GM18505 (cell line): Measurements from ENCODE around the gene MICAL3.
"Not testable (repeated sequence)": the region's sequence is repeated elsewhere in the genome, so short reads cannot be mapped to it uniquely, and the experiment has no call there.

ENCODE experiments used
- ATAC-seq: cut with Tn5 transposase; IDR thresholded peaks from one replicate; pipeline ENCODE4 v1.9.1; 2021; ENCODE audit not compliant: unreplicated experiment
- POLR2A ChIP-seq: IDR thresholded peaks from 4 replicates; pipeline ENCODE4 v1.6.1; 2011; ENCODE audit warnings: borderline replicate concordance; ENCODE audit not compliant: insufficient read depth, insufficient read length; ENCODE audit errors: extremely low read depth

MICAL3 gene

DNA sequence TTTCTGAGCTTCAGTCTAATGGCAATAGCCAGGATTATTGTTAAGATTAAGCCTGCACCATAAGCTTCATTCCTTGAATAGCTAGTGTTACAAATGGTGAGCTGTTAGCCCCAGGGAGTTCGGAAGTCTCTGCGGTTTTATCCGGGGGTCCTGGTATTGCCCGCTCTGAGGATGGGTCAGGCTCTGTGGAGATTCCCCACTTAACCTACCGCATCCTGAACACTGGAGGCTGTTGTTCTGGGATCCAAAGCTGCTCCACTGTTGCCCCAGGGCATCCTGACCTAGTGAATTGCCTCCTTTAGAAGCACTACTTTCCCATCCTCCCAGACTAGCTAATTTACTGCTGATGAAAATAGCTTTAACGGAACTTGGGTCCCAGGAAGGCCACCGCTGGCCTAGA lies 38.9 kb upstream of the MICAL3 start:
- no peak for TF ChIP-seq POLR2A
- ATAC-seq: no peak

DNA sequence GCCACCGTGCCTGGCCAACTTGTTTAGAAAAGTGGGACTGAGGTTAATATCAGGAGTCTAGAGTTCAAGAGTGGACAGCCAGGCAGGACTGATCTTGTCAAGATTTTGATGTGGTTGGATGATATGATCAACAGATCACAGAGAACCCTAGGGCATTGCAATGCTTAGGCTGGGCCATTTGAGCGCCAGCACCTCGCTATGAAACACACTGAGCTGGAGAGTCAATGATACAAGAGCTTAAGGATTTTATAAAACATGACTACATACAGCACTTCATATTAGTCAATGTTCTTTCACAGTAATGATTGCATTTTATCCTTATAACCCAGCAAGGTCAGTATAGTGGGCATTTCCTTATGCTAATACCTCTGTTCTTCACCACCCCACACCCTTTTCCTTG lies 38.1 kb upstream of the MICAL3 start:
- ATAC-seq: no peak
- no peak for TF ChIP-seq POLR2A

DNA sequence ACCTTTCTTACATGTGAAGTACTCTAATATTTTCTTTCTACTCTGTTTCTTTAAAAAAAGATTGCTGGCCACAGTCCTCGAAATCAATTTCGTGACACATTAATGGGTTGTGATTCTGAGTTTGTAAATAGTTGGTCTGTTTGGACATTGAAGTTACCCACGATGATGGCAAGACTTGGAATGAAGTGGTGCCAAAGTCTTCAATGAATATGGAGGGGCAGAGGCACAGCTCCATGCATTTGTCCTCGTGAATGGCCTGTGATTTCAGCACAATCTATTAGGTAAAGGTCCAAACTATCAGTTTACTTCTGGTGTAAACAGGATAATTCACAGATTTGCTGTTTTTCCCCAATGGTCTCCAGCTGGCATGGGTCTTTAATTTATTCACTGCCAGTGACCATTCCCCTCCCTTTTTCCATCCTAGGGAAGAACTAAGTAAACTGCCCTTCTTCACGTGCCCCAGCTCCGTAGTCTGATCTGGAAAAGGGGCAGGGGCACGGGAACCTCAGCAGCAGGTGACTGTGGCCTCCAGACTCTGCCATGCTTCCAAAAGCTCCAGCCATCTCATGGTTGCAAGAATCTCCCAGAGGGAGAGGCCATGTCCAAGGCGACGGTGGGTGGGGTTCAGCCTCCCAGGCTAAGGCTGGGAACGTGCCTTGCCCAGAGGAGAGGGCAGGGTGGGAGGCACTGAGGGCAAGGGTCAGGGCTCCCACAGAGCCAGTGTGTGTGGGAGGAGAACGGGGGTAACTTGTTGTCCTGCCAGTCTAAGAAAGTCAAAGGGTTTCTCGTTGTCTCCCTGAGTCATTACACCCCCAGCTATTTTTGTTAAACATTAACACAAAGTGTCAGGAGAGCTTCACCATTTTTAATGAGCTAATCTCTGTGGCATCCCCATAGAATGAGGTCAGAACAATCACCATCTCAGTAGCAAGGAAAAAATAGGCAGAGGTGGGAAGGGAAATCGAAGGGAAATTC lies 36.6 kb upstream of the MICAL3 start:
- ATAC-seq: no peak
- TF ChIP-seq POLR2A: no peak

DNA sequence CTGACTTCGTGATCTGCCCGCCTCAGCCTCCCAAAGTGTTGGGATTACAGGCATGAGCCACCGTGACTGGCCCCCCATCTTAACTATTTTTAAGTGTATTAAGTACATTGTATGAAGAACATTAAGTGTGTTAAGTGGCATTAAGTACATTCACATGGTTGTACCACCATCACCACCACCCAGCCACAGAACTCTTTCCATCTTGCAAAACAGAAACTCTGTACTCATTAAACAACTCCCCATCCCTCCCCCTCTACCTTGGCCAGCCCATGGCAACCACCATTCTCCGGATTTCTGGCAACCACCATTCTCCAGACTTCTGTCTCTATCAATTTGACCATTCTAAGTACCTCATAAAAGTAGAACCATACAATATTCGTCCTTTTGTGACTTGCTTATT lies 35.6 kb upstream of the MICAL3 start:
- TF ChIP-seq POLR2A: no peak
- ATAC-seq: no peak

DNA sequence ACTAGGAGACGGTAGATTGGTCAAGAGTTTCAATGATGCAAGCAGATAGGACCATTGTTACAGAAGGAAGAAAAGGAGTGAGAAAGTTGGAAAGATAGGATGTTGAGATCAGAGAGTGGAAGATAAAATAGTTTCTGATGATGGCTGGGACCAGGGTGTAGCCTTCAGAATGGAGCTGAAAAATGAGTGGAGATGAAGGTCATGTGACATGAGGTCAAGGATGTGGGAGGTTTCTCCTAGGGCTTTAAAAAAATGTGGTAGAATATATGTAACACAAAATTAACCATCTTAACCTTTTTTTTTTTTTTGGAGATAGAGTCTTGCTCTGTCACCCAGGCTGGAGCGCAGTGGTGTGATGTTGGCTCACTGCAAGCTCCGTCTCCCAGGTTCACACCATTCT lies 35.1 kb upstream of the MICAL3 start:
- no peak for TF ChIP-seq POLR2A
- no peak for ATAC-seq

GRCh38 chr22:18059094-18059417 lies 34.7 kb upstream of the MICAL3 start:
- TF ChIP-seq POLR2A: no peak
- ATAC-seq: no peak

GRCh38 chr22:18058371-18059093 lies 34.2 kb upstream of the MICAL3 start:
- no peak for ATAC-seq
- no peak for TF ChIP-seq POLR2A

DNA sequence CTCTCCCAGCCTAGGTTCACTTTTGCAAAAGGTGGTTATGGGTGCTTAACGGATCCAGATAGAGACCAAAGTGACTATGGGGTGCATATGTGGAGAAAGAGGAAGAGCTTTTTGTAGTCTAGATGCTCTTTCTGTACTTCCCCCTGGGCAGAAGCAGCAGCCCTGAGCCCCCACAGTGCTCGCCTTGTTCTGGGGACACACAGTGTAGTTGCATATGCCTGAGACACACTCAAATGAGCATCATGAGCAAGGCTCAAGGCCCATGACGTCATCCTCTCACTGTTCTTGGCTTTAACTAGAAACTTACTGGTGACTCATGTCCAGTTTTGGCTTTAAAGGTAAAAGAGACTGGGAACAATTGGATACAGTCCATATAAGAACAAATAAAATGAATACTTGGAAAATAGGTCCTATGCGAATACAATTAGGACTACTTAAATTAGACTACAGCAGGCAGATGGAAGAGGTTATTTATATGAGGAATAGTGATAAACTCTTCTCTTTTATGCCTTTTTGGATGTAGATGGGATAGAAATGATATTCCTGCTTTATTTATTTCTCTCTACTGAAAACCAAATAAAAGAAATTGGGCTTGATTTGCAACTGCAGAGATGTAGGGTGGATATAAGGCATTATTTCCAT lies 33.3 kb upstream of the MICAL3 start:
- no peak for TF ChIP-seq POLR2A
- ATAC-seq: peak; percentile 56

- peak; percentile 55 for ATAC-seq
- TF ChIP-seq POLR2A: no peak
These were observed 32.6 kb upstream of the MICAL3 start for GRCh38 chr22:18056807-18057474.

- TF ChIP-seq POLR2A: no peak
- ATAC-seq: no peak
These were observed 31.9 kb upstream of the MICAL3 start for GRCh38 chr22:18056161-18056666.

- ATAC-seq: no peak
- TF ChIP-seq POLR2A: no peak
These were observed 31.3 kb upstream of the MICAL3 start for GRCh38 chr22:18055619-18056160.

- not testable (repeated sequence) for ATAC-seq
These were observed 29.0 kb upstream of the MICAL3 start for GRCh38 chr22:18053216-18053946.

GRCh38 chr22:18051113-18051512 lies 26.8 kb upstream of the MICAL3 start:
- not testable (repeated sequence) for ATAC-seq
